Measurements from ENCODE around the gene HOXC6. TPM values are rescaled to one million over a fixed set of nuclear protein-coding genes. Genes with fewer than 3 reads are reported as not detected.

HOXC6 gene
- total and polyA plus RNA-seq, 2 experiments from 2014 or later: not detected

DNA sequence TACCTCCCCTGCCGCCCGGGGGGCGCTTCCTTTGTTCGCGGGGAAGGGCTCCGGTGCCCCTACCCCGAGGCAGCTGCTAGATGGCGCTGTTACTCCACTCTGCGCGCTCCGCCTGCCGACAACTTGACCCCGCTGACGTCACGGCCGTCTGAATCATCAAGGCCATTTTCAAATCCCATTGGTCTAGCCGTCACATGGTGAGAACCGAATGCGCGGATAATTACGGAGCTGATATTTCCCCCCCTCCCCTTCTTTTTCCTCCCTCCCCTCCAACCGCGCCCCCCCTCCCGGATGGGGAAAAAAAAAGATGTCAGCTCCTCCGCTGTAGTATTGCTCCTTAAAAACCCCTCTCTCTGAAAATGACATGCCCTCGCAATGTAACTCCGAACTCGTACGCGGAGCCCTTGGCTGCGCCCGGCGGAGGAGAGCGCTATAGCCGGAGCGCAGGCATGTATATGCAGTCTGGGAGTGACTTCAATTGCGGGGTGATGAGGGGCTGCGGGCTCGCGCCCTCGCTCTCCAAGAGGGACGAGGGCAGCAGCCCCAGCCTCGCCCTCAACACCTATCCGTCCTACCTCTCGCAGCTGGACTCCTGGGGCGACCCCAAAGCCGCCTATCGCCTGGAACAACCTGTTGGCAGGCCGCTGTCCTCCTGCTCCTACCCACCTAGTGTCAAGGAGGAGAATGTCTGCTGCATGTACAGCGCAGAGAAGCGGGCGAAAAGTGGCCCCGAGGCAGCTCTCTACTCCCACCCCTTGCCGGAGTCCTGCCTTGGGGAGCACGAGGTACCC, 43.1 kb upstream of the HOXC6 start, which contains the start of gene HOXC10:
Gene HOXC10 (plus strand): TSS at position 246 of the 791 bp plus-strand sequence. CDS start 114 bp downstream, at position 360.
- Histone ChIP-seq H3K36me3 (ENCODE audit: insufficient read depth) (no peaks in the 10 kb centered on the region), H4K20me1 (replicated peaks; ENCODE audit: insufficient read depth) (peaks cover 46% of the 10 kb centered on the region), H3K4me3 (peak within 1 kb of the TSS; percentile 44; the same call in 1 of the 2 replicates), H2AFZ (peak within 1 kb of the TSS; percentile 81; the same call in 1 of the 2 replicates), H3K4me1 (ENCODE audit: insufficient read depth) (peaks cover 50% of the 10 kb centered on the region), H3K9me2 (ENCODE audit: insufficient read depth) (no peaks in the 10 kb centered on the region), H3K79me2 (replicated peaks; ENCODE audit: insufficient read depth) (no peaks in the 10 kb centered on the region), H3K27me3 (ENCODE audit: insufficient read depth) (peaks cover 98% of the 10 kb centered on the region), H3K27ac (ENCODE audit: low read depth) (no peak within 1 kb of the TSS), H3F3A (replicated peaks; ENCODE audit: low read depth) (peaks cover 51% of the 10 kb centered on the region), H3K4me2 (peak within 1 kb of the TSS; percentile 74)
- peaks cover 5% of the 10 kb centered on the region; the same call in 1 of the 3 replicates for H3K9me3 Mint-ChIP-seq
- no peak within 1 kb of the TSS for H3K27ac Mint-ChIP-seq
- H3K4me3 Mint-ChIP-seq: peak within 1 kb of the TSS; percentile 43
- ATAC-seq (peak; percentile 50), DNase-seq (ENCODE audit: low spot score) (peak; percentile 98)
- peaks cover 100% of the 10 kb centered on the region for H3K27me3 Mint-ChIP-seq (ENCODE audit: insufficient read depth, low read depth, poor library complexity)
- no peaks in the 10 kb centered on the region; the same call in 2 of the 3 replicates for H3K36me3 Mint-ChIP-seq (ENCODE audit: low read depth)
- H3K4me1 Mint-ChIP-seq: peaks cover 27% of the 10 kb centered on the region
- TF ChIP-seq EZH2phosphoT487 (IDR thresholded peaks at IDR 0.05; ENCODE audit: unreplicated experiment): peak; percentile 19
- TF ChIP-seq EZH2 (IDR thresholded peaks at IDR 0.05; ENCODE audit: low read depth, unreplicated experiment): peak; percentile 89
- TF ChIP-seq POLR2AphosphoS5 (IDR thresholded peaks at IDR 0.05; ENCODE audit: low read depth): no peak
- peak; percentile 67 to 88 for TF ChIP-seq CTCF (conservative IDR thresholded peaks at IDR 0.05; ENCODE audit: low read depth in 2 of 2)
- peak; percentile 97 for TF ChIP-seq CREB1 (CRISPR knock-in tag; IDR thresholded peaks at IDR 0.05; ENCODE audit: low read depth)

- Histone ChIP-seq H4K20me1 (replicated peaks; ENCODE audit: insufficient read depth) (peaks cover 44% of the 10 kb centered on the region), H3K4me3 (peak overlapping the region; percentile 44; the same call in 1 of the 2 replicates), H3K27ac (ENCODE audit: low read depth) (no peak overlapping the region), H3F3A (replicated peaks; ENCODE audit: low read depth) (peaks cover 52% of the 10 kb centered on the region), H3K4me2 (peak overlapping the region; percentile 74), H3K4me1 (ENCODE audit: insufficient read depth) (peaks cover 56% of the 10 kb centered on the region), H3K9me2 (ENCODE audit: insufficient read depth) (no peaks in the 10 kb centered on the region), H3K27me3 (ENCODE audit: insufficient read depth) (peaks cover 98% of the 10 kb centered on the region), H2AFZ (0 out of 2 replicates have a peak overlapping the region, but pooled peaks have one; percentile 18), H3K79me2 (replicated peaks; ENCODE audit: insufficient read depth) (no peaks in the 10 kb centered on the region), H3K36me3 (ENCODE audit: insufficient read depth) (no peaks in the 10 kb centered on the region)
- Mint-ChIP-seq H3K4me1 (peaks cover 32% of the 10 kb centered on the region), H3K27ac (no peak overlapping the region), H3K27me3 (ENCODE audit: insufficient read depth, low read depth, poor library complexity) (peaks cover 100% of the 10 kb centered on the region), H3K9me3 (peaks cover 5% of the 10 kb centered on the region; the same call in 1 of the 3 replicates), H3K36me3 (ENCODE audit: low read depth) (no peaks in the 10 kb centered on the region; the same call in 2 of the 3 replicates), H3K4me3 (peak overlapping the region; percentile 43)
- ATAC-seq (no peak), DNase-seq (ENCODE audit: low spot score) (no peak)
- TF ChIP-seq EZH2phosphoT487 (IDR thresholded peaks at IDR 0.05; ENCODE audit: unreplicated experiment) (no peak), ETS1 (IDR thresholded peaks at IDR 0.05) (no peak), JUNB (IDR thresholded peaks at IDR 0.05; ENCODE audit: unreplicated experiment) (no peak), ZNF114 (CRISPR knock-in tag; IDR thresholded peaks at IDR 0.05) (no peak), EZH2 (IDR thresholded peaks at IDR 0.05; ENCODE audit: low read depth, unreplicated experiment) (peak; percentile 77), CREB1 (CRISPR knock-in tag; IDR thresholded peaks at IDR 0.05; ENCODE audit: low read depth) (no peak), CTCF (conservative IDR thresholded peaks at IDR 0.05; ENCODE audit: low read depth in 2 of 2) (no peak)
Measured at GRCh38 chr12:53985692-53985993, 42.6 kb upstream of the HOXC6 start.

Measured in GM23338 (cell line).